Brain microvascular endothelial cell (primary cell): ENCODE measurements around the gene MACROD1.

Experiments
- DNase-seq: peaks from one replicate; pipeline ENCODE4 v3.0.0-alpha.2; 2020
- H3K27ac ChIP-seq: fragments of 250-450 bp; sonication (Bioruptor Pico); 2 replicates; pipeline ENCODE4 v1.5.1; 2020; ENCODE audit warnings: mild to moderate bottlenecking, moderate library complexity
- H3K27me3 ChIP-seq: fragments of 250-450 bp; sonication (Bioruptor Pico); replicated peaks from 2 replicates; pipeline ENCODE4 v1.5.1; 2020; ENCODE audit warnings: mild to moderate bottlenecking
- H3K36me3 ChIP-seq: fragments of 250-450 bp; sonication (Bioruptor Pico); replicated peaks from 2 replicates; pipeline ENCODE4 v1.5.1; 2020; ENCODE audit warnings: mild to moderate bottlenecking
- H3K4me3 ChIP-seq: 2 replicates; pipeline ENCODE4 v1.5.1; 2011; ENCODE audit warnings: low read depth, mild to moderate bottlenecking, control low read depth, low read length, moderate library complexity
- CTCF ChIP-seq: IDR thresholded peaks from 2 replicates; pipeline ENCODE4 v1.5.1; 2011; ENCODE audit warnings: low read depth, mild to moderate bottlenecking, moderate library complexity, low read length, control low read depth, inconsistent platforms; ENCODE audit errors: missing control alignments
- in situ Hi-C: cut with HindIII; loops from 2 replicates; pipeline ENCODE4 v1.10.0; 2017; ENCODE audit warnings: low sequenced_read_pairs, low pct_ligation_motif_present

MACROD1 gene

GRCh38 chr11:64015935-64016845 is 149.7 kb downstream of the MACROD1 start:
- Histone ChIP-seq H3K4me3 (no peak overlapping the region), H3K27ac (no peak overlapping the region), H3K36me3 (no peaks in the 10 kb centered on the region), H3K27me3 (no peaks in the 10 kb centered on the region)
- TF ChIP-seq CTCF, result no peak
- DNase-seq, result no peak
- in situ Hi-C loops, result no loop called here

GRCh38 chr11:64015510-64015909 is 150.4 kb downstream of the MACROD1 start:
- TF ChIP-seq CTCF, result no peak
- in situ Hi-C loops, result no loop called here

GRCh38 chr11:64014356-64014755 is 151.6 kb downstream of the MACROD1 start:
- in situ Hi-C loops, result no loop called here
- H3K27me3 ChIP-seq, result no peaks in the 10 kb centered on the region
- no peak overlapping the region for H3K4me3 ChIP-seq
- DNase-seq, result no peak
- no peak overlapping the region for H3K27ac ChIP-seq
- no peak for TF ChIP-seq CTCF
- no peaks in the 10 kb centered on the region for H3K36me3 ChIP-seq

More at GRCh38 chr11:64015510-64015909, 150.4 kb downstream of the MACROD1 start:
- H3K27me3 ChIP-seq, result no peaks in the 10 kb centered on the region
- no peak overlapping the region for H3K4me3 ChIP-seq
- no peaks in the 10 kb centered on the region for H3K36me3 ChIP-seq
- DNase-seq, result no peak
- no peak overlapping the region for H3K27ac ChIP-seq

DNA sequence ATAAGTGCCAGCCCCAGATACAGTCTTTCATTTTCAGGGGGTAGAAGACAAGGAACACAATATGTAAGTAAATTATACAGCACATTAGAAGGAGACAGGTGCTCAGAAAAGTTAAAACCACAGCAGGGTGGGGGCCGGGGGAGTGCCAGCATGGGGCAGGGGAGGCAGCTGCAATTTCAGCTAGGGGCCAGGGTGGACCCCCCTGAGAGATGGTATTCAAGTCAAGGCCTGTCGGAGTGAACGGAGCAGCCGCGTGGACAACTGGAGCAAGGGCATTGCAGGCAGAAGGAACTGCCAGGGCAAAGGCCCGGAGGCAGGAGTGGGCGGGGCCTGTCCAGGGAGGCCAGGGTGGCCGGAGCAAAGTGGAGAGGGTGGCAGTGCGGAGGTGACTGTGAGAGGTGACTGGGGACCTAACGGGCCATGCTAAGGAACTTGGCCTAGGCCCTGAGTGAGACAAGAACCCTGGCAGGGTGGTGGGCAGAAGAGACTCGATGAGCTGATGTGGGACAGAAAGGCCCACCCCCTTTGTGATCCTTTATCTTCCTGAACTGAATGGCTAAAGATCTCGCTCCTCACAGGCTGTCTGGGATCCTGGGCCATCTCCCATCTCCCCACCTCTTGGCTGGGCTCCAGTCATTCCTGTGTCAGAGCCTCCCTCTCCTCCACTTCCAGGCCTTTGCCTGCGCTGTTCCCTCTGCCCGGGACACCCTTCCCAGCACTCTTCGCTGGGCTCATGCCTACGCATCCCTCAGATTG is 152.6 kb downstream of the MACROD1 start:
- no peak for TF ChIP-seq CTCF
- no peak for DNase-seq
- Histone ChIP-seq H3K4me3 (no peak overlapping the region), H3K27ac (no peak overlapping the region), H3K36me3 (no peaks in the 10 kb centered on the region), H3K27me3 (no peaks in the 10 kb centered on the region)
- in situ Hi-C loops, result no loop called here

DNA sequence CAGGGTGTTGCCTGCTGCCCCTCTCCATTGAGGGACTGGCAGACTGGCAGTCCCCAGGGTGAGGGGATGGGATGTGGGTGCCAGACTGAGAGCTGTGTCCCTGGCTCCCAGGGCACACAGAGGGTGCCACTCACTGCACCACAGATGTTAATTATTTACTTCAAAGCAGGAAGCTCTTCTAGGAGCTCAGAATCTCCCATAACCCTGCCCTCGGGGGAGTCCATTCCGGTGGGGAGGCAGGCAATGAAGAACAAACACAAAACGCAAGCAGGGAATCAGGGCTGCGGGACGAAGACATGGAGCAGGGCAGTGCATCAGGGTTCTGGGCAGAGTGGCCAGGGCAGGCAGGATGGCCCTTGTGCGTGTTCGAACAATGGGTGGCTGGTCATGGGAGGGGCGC is 154.5 kb downstream of the MACROD1 start:
- TF ChIP-seq CTCF, result no peak
- Histone ChIP-seq H3K27ac (no peak overlapping the region), H3K36me3 (no peaks in the 10 kb centered on the region), H3K27me3 (no peaks in the 10 kb centered on the region), H3K4me3 (no peak overlapping the region)
- in situ Hi-C loops, result no loop called here
- no peak for DNase-seq
